OCI-LY3 (cell line): Measurements from ENCODE around the gene TOM1.

ENCODE experiments used
- H2AFZ ChIP-seq: fragments of 200-600, 300-600 bp; shearing (Covaris generic); 2 replicates; pipeline ENCODE4 v1.6.0; 2014; ENCODE audit warnings: antibody characterized with exemption, low read depth, low read length
- H3K27ac ChIP-seq: fragments of 200-600, 300-600 bp; sonication (generic); 2 replicates; pipeline ENCODE4 v1.5.1; 2014; ENCODE audit warnings: mild to moderate bottlenecking, low read length, moderate library complexity, mixed read lengths
- H3K27me3 ChIP-seq: fragments of 200-600, 300-600 bp; sonication (generic); 2 replicates; pipeline ENCODE4 v1.6.1; 2014; ENCODE audit warnings: low read depth, low read length, mixed read lengths
- H3K36me3 ChIP-seq: fragments of 200-600, 300-600 bp; sonication (generic); replicated peaks from 2 replicates; pipeline ENCODE3; 2014; ENCODE audit warnings: low read depth, low read length, mixed read lengths
- H3K4me1 ChIP-seq: fragments of 300-600, 200-600 bp; sonication (generic); 2 replicates; pipeline ENCODE4 v1.6.1; 2014; ENCODE audit warnings: low read length, mixed read lengths
- H3K4me2 ChIP-seq: fragments of 200-600, 300-600 bp; sonication (generic); 2 replicates; pipeline ENCODE4 v1.6.1; 2014; ENCODE audit warnings: low read length, mixed read lengths
- H3K4me3 ChIP-seq: fragments of 300-600, 200-600 bp; sonication (generic); 2 replicates; pipeline ENCODE4 v1.5.1; 2014; ENCODE audit warnings: antibody characterized with exemption, mild to moderate bottlenecking, low read length, moderate library complexity
- H3K79me2 ChIP-seq: fragments of 300-600, 200-600 bp; shearing (Covaris generic); 2 replicates; pipeline ENCODE4 v1.6.1; 2014; ENCODE audit warnings: mild to moderate bottlenecking, low read length, mixed read lengths
- H3K9ac ChIP-seq: fragments of 300-600, 200-600 bp; shearing (Covaris generic); 2 replicates; pipeline ENCODE4 v1.6.0; 2014; ENCODE audit warnings: mild to moderate bottlenecking, low read length, moderate library complexity
- H3K9me3 ChIP-seq: fragments of 200-600, 300-600 bp; shearing (Covaris generic); 2 replicates; pipeline ENCODE4 v1.6.1; 2014; ENCODE audit warnings: low read length, mixed read lengths; ENCODE audit not compliant: insufficient read depth
- H4K20me1 ChIP-seq: fragments of 200-600, 300-600 bp; sonication (generic); 2 replicates; pipeline ENCODE4 v1.6.1; 2016; ENCODE audit warnings: low read length, mixed read lengths; ENCODE audit not compliant: insufficient read depth
- EZH2phosphoT487 ChIP-seq: fragments of 200-600 bp; shearing (Covaris generic); IDR thresholded peaks from 2 replicates; pipeline ENCODE4 v1.6.1; 2018; ENCODE audit warnings: antibody characterized with exemption, mixed run types, low read depth
- TF ChIP-seq, protein P1 (sequence below): fragments of 200-600, 300-600 bp; sonication (generic); IDR thresholded peaks from 2 replicates; pipeline ENCODE4 v1.5.1; 2014; ENCODE audit warnings: antibody characterized with exemption, low read length, low read depth

The TOM1 gene

GRCh38 chr22:35307372-35307771 lies 7.7 kb downstream of the TOM1 start:
- Histone ChIP-seq H3K79me2 (no peaks in the 10 kb centered on the region), H2AFZ (no peak overlapping the region), H4K20me1 (no peaks in the 10 kb centered on the region), H3K27ac (no peak overlapping the region), H3K9ac (no peak overlapping the region), H3K27me3 (no peaks in the 10 kb centered on the region), H3K4me3 (no peak overlapping the region), H3K4me1 (peaks cover 55% of the 10 kb centered on the region), H3K4me2 (no peak overlapping the region), H3K36me3 (no peaks in the 10 kb centered on the region), H3K9me3 (no peaks in the 10 kb centered on the region)
- no peak for TF ChIP-seq EZH2phosphoT487
- TF ChIP-seq, protein P1, sequence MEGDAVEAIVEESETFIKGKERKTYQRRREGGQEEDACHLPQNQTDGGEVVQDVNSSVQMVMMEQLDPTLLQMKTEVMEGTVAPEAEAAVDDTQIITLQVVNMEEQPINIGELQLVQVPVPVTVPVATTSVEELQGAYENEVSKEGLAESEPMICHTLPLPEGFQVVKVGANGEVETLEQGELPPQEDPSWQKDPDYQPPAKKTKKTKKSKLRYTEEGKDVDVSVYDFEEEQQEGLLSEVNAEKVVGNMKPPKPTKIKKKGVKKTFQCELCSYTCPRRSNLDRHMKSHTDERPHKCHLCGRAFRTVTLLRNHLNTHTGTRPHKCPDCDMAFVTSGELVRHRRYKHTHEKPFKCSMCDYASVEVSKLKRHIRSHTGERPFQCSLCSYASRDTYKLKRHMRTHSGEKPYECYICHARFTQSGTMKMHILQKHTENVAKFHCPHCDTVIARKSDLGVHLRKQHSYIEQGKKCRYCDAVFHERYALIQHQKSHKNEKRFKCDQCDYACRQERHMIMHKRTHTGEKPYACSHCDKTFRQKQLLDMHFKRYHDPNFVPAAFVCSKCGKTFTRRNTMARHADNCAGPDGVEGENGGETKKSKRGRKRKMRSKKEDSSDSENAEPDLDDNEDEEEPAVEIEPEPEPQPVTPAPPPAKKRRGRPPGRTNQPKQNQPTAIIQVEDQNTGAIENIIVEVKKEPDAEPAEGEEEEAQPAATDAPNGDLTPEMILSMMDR, result no peak

- no peaks in the 10 kb centered on the region for H3K9me3 ChIP-seq
- H3K79me2 ChIP-seq, result no peaks in the 10 kb centered on the region
- peak overlapping the region; percentile 82; the same call in 1 of the 2 replicates for H3K27ac ChIP-seq
- TF ChIP-seq EZH2phosphoT487, result no peak
- TF ChIP-seq, protein P1, result no peak
- no peaks in the 10 kb centered on the region for H3K27me3 ChIP-seq
- H3K4me3 ChIP-seq, result no peak overlapping the region
- no peak overlapping the region for H3K9ac ChIP-seq
- H2AFZ ChIP-seq, result no peak overlapping the region
- H3K4me2 ChIP-seq, result no peak overlapping the region
- no peaks in the 10 kb centered on the region for H3K36me3 ChIP-seq
- no peaks in the 10 kb centered on the region for H4K20me1 ChIP-seq
- peaks cover 60% of the 10 kb centered on the region for H3K4me1 ChIP-seq
Observed at GRCh38 chr22:35307892-35308291, 8.2 kb downstream of the TOM1 start.

- Histone ChIP-seq H3K9me3 (no peaks in the 10 kb centered on the region), H3K79me2 (no peaks in the 10 kb centered on the region), H3K27me3 (no peaks in the 10 kb centered on the region), H4K20me1 (no peaks in the 10 kb centered on the region), H3K27ac (peak overlapping the region; percentile 82), H2AFZ (no peak overlapping the region), H3K4me2 (peak overlapping the region; percentile 79), H3K4me3 (peak overlapping the region; percentile 4; the same call in 1 of the 2 replicates), H3K36me3 (no peaks in the 10 kb centered on the region), H3K4me1 (peaks cover 64% of the 10 kb centered on the region), H3K9ac (peak overlapping the region; percentile 6; the same call in 1 of the 2 replicates)
- TF ChIP-seq, protein P1, result no peak
- TF ChIP-seq EZH2phosphoT487, result no peak
Observed at GRCh38 chr22:35308480-35309021, 8.9 kb downstream of the TOM1 start.

- Histone ChIP-seq H2AFZ (no peak overlapping the region), H3K9ac (peak overlapping the region; percentile 14; the same call in 1 of the 2 replicates), H3K4me2 (peak overlapping the region; percentile 37), H3K27me3 (no peaks in the 10 kb centered on the region), H4K20me1 (no peaks in the 10 kb centered on the region), H3K9me3 (no peaks in the 10 kb centered on the region), H3K36me3 (no peaks in the 10 kb centered on the region), H3K79me2 (no peaks in the 10 kb centered on the region), H3K4me1 (peaks cover 68% of the 10 kb centered on the region), H3K4me3 (no peak overlapping the region; the same call in 1 of the 2 replicates), H3K27ac (no peak overlapping the region)
- TF ChIP-seq, protein P1, result no peak
- TF ChIP-seq EZH2phosphoT487, result no peak
Observed at GRCh38 chr22:35310556-35311550, 11.2 kb downstream of the TOM1 start.
